Mononuclear cell (primary cell): ENCODE results near the gene ATP8A2. TPM values are rescaled to one million over a fixed set of nuclear protein-coding genes. Genes with fewer than 3 reads are reported as not detected.

Experiments
- H3K27me3 ChIP-seq: 2 replicates; pipeline ENCODE4 v1.6.0; 2011; ENCODE audit warnings: low read length, control low read depth; ENCODE audit not compliant: insufficient read depth
- H3K4me1 ChIP-seq: 2 replicates; pipeline ENCODE4 v1.5.1; 2011; ENCODE audit warnings: mild to moderate bottlenecking, low read length, control low read depth; ENCODE audit not compliant: insufficient read depth
- H3K4me3 ChIP-seq: 2 replicates; pipeline ENCODE4 v1.5.1; 2011; ENCODE audit warnings: mild to moderate bottlenecking, low read length, moderate library complexity
- H3K9me3 ChIP-seq: 2 replicates; pipeline ENCODE4 v1.5.1; 2011; ENCODE audit warnings: low read depth, mild to moderate bottlenecking, control low read depth, low read length
- total RNA-seq: library from RNA; depleted of rRNA; stranded (reverse); fragments of >200 nt; gene quantifications from one replicate; pipeline ENCODE4 v1.2.3, GENCODE V29; 2012

The ATP8A2 gene
- total RNA-seq, 1 donor = 0.21 TPM

DNA sequence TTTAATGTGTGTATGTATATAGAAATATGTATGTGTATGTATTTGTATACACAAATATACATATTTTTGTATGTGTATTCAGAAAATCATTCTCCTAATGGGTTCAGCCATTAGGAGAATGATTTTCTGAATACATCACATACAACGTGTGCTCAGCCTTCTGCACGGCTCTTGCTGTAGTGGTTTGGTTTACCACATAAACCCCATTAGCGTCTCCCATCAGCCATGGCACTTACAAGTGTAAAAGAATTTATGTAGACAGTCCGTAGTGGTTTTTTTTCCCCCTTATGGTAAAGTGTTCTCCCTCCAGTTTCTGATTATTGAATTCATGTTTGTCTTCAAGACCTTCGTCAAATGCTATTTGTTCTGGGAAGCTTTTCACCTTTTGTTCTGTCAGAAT lies 38.2 kb downstream of the ATP8A2 start:
- Histone ChIP-seq H3K4me1 (no peaks in the 10 kb centered on the region), H3K27me3 (no peaks in the 10 kb centered on the region), H3K4me3 (no peak overlapping the region), H3K9me3 (no peaks in the 10 kb centered on the region)

DNA sequence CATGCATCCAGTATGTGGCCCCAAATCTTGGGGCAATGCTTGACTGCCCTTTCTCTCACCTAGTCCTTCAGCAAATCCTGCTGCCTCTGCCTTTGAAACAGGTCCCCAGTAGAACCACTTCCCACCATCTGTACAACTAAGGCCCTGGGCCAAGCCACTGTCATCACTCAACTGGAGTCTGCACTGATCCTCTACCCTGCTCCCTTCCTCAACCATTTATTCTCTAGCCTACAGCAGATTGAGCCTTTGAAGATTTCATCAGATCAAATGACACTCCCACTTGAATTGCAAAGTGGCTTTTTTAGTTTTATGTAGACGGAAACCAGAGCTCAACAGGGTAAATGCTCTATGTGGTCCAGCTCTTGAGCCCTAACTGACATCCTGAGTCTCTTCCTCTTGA lies 43.5 kb downstream of the ATP8A2 start:
- Histone ChIP-seq H3K4me1 (no peaks in the 10 kb centered on the region), H3K4me3 (no peak overlapping the region), H3K9me3 (no peaks in the 10 kb centered on the region), H3K27me3 (peaks cover 7% of the 10 kb centered on the region)

DNA sequence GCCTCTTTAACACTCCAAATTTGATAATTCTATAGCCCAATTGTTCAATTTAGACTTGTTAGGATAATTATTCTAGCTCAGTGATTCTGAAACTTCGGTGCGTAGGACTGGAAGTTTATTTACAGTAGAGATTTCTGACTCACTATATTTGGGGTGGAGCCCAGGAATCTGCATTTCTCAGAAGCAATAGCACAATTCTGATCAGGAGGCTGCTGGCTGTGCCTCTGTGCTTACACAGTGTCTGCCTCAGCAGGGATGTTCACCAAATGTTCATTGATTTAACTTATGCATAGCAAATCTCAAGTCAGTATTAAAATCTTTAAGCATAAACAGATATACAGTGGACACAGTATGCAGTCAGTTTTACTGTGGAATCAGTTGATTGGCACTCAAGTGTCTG lies 45.8 kb downstream of the ATP8A2 start:
- Histone ChIP-seq H3K27me3 (peaks cover 7% of the 10 kb centered on the region), H3K4me1 (no peaks in the 10 kb centered on the region), H3K9me3 (no peaks in the 10 kb centered on the region), H3K4me3 (no peak overlapping the region)

DNA sequence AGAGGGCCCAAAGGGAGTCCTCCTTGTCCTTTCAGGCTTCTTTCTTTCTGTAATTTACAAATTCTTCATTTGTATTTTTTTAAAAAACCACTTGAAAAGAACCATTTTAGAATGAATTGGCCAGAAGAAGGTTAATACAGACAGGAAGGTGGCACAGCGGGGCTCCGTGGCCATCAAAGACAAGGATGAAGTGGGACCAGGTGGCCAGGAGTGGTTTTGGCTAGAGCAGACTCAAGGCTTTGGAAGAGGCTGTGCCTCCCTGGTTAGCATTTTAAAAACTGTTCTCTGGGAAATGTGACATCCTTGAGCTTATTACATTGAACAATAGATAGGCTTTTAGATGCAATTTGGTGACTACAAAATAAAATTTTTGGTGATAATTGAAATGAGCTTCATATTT lies 48.4 kb downstream of the ATP8A2 start:
- H3K9me3 ChIP-seq = no peaks in the 10 kb centered on the region
- H3K4me1 ChIP-seq = no peaks in the 10 kb centered on the region
- H3K27me3 ChIP-seq = peaks cover 7% of the 10 kb centered on the region
- no peak overlapping the region for H3K4me3 ChIP-seq

DNA sequence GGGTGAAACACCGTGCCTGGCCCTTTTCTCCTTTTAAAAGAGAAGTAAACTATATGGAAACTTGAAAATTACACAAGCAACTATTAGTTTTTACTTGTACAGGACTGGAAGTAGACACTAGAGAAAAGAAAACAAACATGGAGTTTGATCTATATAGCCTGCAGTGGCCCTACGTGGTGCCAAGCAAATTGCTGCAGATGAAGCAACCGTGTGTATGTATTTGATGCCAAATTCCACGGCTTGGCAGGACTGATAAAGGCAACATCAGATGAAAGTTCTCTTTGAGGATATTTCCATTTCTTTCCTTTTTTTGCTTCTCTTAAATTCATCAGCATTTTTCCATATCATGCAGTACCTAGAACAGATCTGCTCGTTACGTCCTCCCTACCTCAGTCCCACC lies 49.8 kb downstream of the ATP8A2 start:
- Histone ChIP-seq H3K4me3 (no peak overlapping the region), H3K4me1 (no peaks in the 10 kb centered on the region), H3K9me3 (no peaks in the 10 kb centered on the region), H3K27me3 (peaks cover 3% of the 10 kb centered on the region)

DNA sequence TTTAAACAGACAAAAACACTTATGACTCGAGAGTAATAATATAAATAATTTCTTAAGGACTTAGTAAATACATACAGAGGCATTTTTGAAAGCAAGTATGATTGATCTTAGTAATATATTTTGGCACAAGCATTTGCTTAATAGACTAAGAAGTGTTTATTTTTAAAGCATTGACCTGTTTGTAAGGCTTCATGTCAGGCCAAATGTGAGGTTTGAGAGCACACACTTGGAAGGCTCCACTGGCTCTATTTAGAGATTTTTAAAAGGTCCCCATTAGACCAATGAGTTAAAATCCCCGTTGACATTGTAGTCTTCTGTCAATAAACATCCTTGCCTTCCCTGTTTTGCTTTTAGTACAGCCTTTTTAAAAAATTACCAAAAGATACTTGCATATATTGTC lies 50.4 kb downstream of the ATP8A2 start:
- H3K9me3 ChIP-seq = no peaks in the 10 kb centered on the region
- no peaks in the 10 kb centered on the region for H3K4me1 ChIP-seq
- H3K4me3 ChIP-seq = no peak overlapping the region
- peaks cover 3% of the 10 kb centered on the region for H3K27me3 ChIP-seq

DNA sequence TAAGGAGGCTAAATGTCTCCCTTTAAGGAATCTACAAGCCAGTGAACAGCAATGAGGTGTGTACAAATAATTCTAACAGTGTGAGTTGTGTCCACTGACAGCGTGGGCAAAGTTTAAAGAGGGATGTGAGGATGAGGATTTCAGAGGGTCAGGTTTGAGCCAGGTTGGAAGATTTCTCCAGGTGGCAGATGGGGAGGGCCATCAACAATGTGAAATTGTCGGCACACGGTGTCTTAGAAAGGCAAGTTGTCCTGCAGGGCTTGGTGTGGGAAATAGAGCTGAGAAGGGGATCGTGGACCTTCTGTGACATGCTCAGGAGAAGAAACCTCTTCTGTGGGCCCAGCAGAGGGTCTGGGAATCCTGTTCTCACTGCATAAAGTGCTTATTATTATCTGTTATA lies 52.1 kb downstream of the ATP8A2 start:
- no peaks in the 10 kb centered on the region for H3K27me3 ChIP-seq

DNA sequence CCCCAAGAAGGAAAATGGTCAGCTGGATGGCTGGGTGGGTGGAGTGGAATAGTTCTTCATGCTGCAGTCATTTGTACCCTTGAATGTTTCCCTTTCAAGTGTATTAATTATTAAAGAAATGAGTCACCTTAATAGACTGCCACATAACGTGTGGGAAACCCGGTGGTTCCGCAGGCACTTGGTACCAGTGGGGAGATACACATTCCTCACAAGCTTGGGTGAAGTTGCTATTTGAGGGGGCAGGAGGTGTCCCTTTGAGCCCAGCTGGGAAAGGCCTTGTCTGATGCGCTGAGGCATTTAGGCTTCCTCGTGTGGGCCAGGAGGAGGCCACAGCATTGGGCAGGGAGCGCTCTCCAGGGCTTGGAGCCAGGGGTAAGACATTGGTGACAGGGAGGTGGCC lies 57.7 kb downstream of the ATP8A2 start:
- Histone ChIP-seq H3K27me3 (no peaks in the 10 kb centered on the region), H3K4me3 (no peak overlapping the region), H3K9me3 (no peaks in the 10 kb centered on the region), H3K4me1 (no peaks in the 10 kb centered on the region)

More for the DNA sequence above, 52.1 kb downstream of the ATP8A2 start:
- no peak overlapping the region for H3K4me3 ChIP-seq
- no peaks in the 10 kb centered on the region for H3K9me3 ChIP-seq
- no peaks in the 10 kb centered on the region for H3K4me1 ChIP-seq

DNA sequence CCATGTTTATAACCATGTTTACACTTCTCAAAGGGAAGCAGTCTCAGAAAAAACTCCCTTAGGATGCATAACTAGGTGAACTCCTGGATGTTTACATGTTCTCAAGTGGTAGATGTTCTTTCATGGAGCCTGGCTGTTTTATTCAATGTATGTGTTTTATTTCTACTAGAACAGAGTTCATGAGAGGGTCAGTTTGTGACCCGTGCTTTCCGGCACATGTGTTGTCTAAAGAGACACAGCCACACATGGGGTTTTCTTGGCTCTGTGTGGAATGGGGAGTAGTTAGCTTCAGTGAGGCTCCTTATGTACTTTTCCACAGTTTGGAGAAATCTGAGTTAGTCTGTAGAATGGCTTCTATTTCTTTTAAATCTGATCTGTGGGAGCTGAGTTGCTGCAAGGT lies 60.9 kb downstream of the ATP8A2 start:
- Histone ChIP-seq H3K4me1 (no peaks in the 10 kb centered on the region), H3K4me3 (no peak overlapping the region), H3K9me3 (no peaks in the 10 kb centered on the region), H3K27me3 (no peaks in the 10 kb centered on the region)

DNA sequence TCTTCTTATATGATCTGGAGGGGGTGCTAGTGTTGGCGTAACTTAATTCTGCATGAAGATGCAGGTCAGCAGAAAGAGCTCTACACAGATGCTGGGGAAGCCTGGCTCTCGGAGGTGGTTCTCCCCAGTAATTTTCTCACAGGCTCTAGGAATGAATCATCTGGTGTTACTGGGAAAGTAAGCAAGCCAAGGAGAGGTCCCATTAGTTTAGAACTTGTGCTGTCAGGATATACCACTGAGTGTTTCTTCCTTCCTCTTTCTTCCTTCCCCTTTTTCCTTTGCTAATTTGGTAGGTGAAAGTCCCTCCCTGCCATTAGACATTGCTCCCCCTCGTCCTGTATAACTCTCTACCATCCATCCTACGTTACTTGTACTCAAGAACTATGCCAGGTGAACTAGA lies 68.3 kb downstream of the ATP8A2 start:
- H3K4me3 ChIP-seq = no peak overlapping the region
- H3K9me3 ChIP-seq = no peaks in the 10 kb centered on the region
- no peaks in the 10 kb centered on the region for H3K4me1 ChIP-seq
- H3K27me3 ChIP-seq = no peaks in the 10 kb centered on the region

DNA sequence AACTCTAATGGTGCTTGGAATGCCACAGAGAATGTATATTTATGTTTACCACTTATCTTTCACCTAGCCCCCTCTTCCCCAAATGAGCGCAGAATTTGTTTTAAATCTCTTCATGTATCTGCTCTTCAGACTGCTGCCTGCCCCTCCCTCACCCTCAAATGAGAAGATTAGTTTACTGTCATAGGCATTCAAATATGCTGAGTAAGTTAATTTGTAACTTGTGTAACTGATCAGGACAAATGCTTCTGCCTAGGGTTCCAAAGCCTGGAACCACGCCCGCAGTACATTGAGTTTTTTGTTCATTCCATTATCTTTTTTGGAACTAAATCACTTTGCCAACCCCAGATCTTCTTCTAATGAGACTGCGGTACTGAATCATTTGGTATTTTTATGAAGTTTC lies 74.5 kb downstream of the ATP8A2 start:
- Histone ChIP-seq H3K4me1 (no peaks in the 10 kb centered on the region), H3K9me3 (no peaks in the 10 kb centered on the region), H3K27me3 (no peaks in the 10 kb centered on the region), H3K4me3 (no peak overlapping the region)

DNA sequence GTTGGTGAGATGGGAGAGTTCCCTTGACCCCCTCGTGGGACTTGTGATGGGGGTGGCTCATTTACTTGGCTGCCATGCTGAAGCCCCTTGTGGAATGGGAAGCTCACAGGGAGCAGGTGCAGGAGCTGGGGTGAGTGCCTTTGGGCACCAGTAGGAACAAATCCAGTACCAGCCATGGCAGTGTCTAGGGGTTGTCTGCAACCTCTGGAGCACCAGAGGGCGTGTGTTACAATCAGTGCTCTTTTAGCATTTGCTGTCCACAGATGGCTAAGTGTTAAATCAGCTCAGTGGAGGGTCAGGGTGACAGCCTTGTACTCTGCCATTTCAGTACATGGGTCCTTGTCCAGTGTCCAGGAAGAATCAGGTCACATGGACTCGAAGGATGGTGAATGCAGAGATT lies 75.6 kb downstream of the ATP8A2 start:
- no peaks in the 10 kb centered on the region for H3K9me3 ChIP-seq

DNA sequence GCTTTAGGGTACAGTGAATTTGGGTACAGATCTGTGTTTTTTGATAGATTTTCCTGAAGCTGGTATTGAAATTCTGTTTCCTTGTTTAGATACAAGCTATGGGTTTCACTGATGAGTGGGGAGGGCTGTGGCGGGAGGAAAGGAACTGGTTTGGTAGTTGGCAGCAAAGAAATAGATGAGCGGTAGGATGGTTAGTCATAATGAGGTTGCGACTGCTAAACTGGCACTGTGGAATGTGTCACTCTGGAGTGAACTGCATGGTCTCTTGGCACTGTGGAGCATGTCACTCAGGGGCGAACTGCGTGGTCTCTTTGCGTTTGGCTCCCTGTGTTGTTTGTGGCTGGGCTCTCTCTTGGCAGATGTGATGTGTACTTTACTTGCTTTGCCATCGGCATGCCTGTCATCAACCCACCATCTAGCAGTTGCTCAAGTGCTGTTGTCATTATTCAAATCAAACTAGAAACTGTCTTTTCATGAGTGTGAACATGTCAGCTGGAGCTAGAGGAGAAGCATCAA lies 82.1 kb downstream of the ATP8A2 start:
- Histone ChIP-seq H3K4me3 (no peak overlapping the region), H3K9me3 (no peaks in the 10 kb centered on the region), H3K4me1 (no peaks in the 10 kb centered on the region), H3K27me3 (no peaks in the 10 kb centered on the region)

More for the DNA sequence above, 75.6 kb downstream of the ATP8A2 start:
- no peak overlapping the region for H3K4me3 ChIP-seq
- H3K27me3 ChIP-seq = no peaks in the 10 kb centered on the region
- H3K4me1 ChIP-seq = no peaks in the 10 kb centered on the region

DNA sequence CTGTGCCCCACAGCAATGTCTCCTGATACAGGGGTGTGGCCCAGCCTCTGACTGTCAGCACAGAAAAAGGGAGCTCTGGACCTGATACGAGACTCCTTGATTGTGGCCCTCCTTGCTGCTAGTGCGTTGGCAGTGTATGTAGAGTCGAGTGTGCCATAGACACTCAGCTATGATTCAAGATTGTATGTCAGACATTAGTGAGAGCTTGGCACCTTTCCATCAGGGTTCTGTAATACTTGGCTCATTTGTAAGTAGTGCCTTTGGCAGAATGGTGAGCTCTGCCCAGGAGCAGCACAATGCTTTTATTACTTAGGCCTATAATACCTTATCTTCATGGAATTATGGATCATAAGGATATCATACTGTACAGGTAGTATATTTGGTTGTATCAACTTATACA lies 83.4 kb downstream of the ATP8A2 start:
- Histone ChIP-seq H3K9me3 (no peaks in the 10 kb centered on the region), H3K27me3 (no peaks in the 10 kb centered on the region), H3K4me3 (no peak overlapping the region), H3K4me1 (no peaks in the 10 kb centered on the region)

DNA sequence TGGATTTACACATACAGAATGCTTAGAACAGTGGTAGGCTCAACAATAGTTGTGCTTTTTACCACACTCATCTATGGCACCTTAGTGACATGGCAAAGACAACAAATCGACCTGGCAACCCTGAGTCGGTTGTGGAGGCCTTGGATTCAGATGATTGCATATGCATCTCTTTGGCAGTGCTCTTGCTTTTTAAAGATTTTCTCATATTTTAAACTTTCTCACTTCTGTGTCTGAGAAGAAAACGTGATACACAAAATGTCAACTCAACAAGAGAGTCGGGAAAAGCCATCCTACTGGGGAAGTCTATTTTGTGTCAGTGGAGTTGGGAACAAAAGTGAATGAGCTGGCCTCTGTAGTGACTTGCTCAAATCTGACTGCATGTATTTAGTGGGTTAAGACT lies 85.8 kb downstream of the ATP8A2 start:
- Histone ChIP-seq H3K27me3 (no peaks in the 10 kb centered on the region), H3K4me3 (no peak overlapping the region), H3K9me3 (no peaks in the 10 kb centered on the region), H3K4me1 (no peaks in the 10 kb centered on the region)

DNA sequence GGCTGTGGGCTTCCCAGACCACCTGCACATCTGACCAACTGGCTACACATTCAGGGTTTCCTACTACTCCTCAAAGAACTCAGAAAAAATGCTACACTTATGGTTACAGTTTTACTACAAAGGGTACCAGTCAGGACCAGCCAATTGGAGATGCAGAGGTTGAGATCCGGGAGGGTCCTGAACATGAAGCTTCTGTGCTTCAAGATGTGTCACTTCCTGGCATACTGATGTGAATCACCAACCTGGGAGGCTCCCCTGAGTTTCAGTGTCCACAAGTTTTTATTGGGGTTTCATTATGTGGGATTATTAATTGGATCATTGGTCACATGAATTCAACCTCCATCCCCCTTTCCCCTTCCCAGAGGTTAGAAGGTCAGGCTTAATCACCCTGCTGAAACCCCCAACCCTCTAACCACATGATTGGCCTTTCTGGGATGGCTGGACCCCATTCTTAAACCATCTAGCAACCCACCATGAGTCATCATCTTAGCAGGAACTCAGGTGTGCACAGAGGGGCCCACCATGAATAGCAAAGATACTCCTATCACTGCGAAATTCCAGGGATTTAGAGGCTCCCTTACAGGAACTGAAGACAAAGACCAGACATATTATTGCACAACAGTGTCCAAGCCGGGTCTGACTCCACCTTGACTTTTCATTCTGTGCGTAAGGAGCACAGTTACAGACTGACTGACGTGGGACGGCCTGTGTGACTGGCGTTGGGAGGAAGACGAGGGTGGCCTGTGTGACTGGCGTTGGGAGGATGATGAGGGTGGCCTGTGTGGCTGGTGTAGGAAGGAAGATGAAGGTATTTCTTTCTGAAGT lies 90.7 kb downstream of the ATP8A2 start:
- no peak overlapping the region for H3K4me3 ChIP-seq
- H3K27me3 ChIP-seq = no peaks in the 10 kb centered on the region
- no peaks in the 10 kb centered on the region for H3K9me3 ChIP-seq
- H3K4me1 ChIP-seq = no peaks in the 10 kb centered on the region
